CD14-positive monocyte (primary cell): ENCODE measurements around the gene CACNB2. TPM values are rescaled to one million over a fixed set of nuclear protein-coding genes. Genes with fewer than 3 reads are reported as not detected.

Experiments used
- DNase-seq, 3 donors: peaks; one replicate each; pipeline ENCODE4 v3.0.0-alpha.2; 2011 to 2022
- H2AFZ ChIP-seq: 2 replicates; pipeline ENCODE4 v1.6.0; 2012; ENCODE audit warnings: mild to moderate bottlenecking, low read depth, low read length, inconsistent platforms; ENCODE audit not compliant: insufficient read depth, poor library complexity, severe bottlenecking
- H3K27ac ChIP-seq, 2 donors: 1 replicate in 1 of 2; 2 replicates in 1 of 2; pipeline ENCODE4 v1.5.1; 2012 to 2013; ENCODE audit warnings: low read length in 2 of 2, control low read depth in 1 of 2, inconsistent platforms in 1 of 2, low read depth in 1 of 2, mild to moderate bottlenecking in 1 of 2
- H3K27me3 ChIP-seq, 2 donors: one replicate each; pipeline versions ENCODE4 v1.6.0 to v1.6.1; 2011 to 2013; ENCODE audit warnings: low read length in 2 of 2; ENCODE audit not compliant: control insufficient read depth in 2 of 2, insufficient read depth in 2 of 2
- H3K36me3 ChIP-seq, 2 donors: replicated peaks in 1 of 2; 1 replicate in 1 of 2; 2 replicates in 1 of 2; pipeline versions ENCODE4 v1.5.1 to v1.6.1; 2012 to 2013; ENCODE audit warnings: low read length in 2 of 2, control low read depth in 1 of 2, inconsistent platforms in 1 of 2, mild to moderate bottlenecking in 1 of 2; ENCODE audit not compliant: insufficient read depth in 2 of 2, control insufficient read depth in 1 of 2
- H3K4me1 ChIP-seq, 2 donors: 1 replicate in 1 of 2; 2 replicates in 1 of 2; pipeline versions ENCODE4 v1.5.1 to v1.6.1; 2012 to 2013; ENCODE audit warnings: low read length in 2 of 2, control low read depth in 1 of 2, inconsistent platforms in 1 of 2, mild to moderate bottlenecking in 1 of 2, moderate library complexity in 1 of 2; ENCODE audit not compliant: insufficient read depth in 2 of 2, control insufficient read depth in 1 of 2
- H3K4me2 ChIP-seq: replicated peaks from 2 replicates; pipeline ENCODE3; 2012; ENCODE audit warnings: low read length, moderate library complexity, mild to moderate bottlenecking; ENCODE audit not compliant: poor library complexity, severe bottlenecking; ENCODE audit errors: extremely low read depth
- H3K4me3 ChIP-seq, 3 experiments: fragments of 200-600 bp in 1 of 3; sonication (generic) in 1 of 3; replicated peaks in 1 of 3; 1 replicate in 2 of 3; 2 replicates in 1 of 3; pipeline ENCODE4 v1.5.1; 2011 to 2013; ENCODE audit warnings: low read length in 3 of 3, mild to moderate bottlenecking in 3 of 3, control low read depth in 2 of 3, low read depth in 2 of 3, inconsistent platforms in 1 of 3, moderate library complexity in 1 of 3
- H3K79me2 ChIP-seq: 2 replicates; pipeline ENCODE4 v1.6.0; 2012; ENCODE audit warnings: mild to moderate bottlenecking, control low read depth, inconsistent platforms, low read length, moderate library complexity; ENCODE audit not compliant: insufficient read depth
- H3K9ac ChIP-seq: 2 replicates; pipeline ENCODE4 v1.6.0; 2017; ENCODE audit warnings: low read length, mild to moderate bottlenecking; ENCODE audit not compliant: insufficient read depth, poor library complexity, severe bottlenecking
- H3K9me3 ChIP-seq, 2 donors: replicated peaks in 1 of 2; 1 replicate in 1 of 2; 2 replicates in 1 of 2; pipeline versions ENCODE4 v1.5.1 to v1.6.1; 2012 to 2013; ENCODE audit warnings: low read length in 2 of 2, control low read depth in 1 of 2; ENCODE audit not compliant: control insufficient read depth in 1 of 2, insufficient read depth in 1 of 2
- H4K20me1 ChIP-seq: 2 replicates; pipeline ENCODE4 v1.6.0; 2012; ENCODE audit warnings: mild to moderate bottlenecking, low read length, control low read depth, moderate library complexity; ENCODE audit not compliant: insufficient read depth
- H3K27ac Mint-ChIP-seq, 7 donors: one replicate each; pipeline ENCODE4 v1.8.0; 2020; ENCODE audit warnings: mild to moderate bottlenecking in 7 of 7, mixed read lengths in 7 of 7, moderate library complexity in 6 of 7, inconsistent platforms in 2 of 7
- H3K27me3 Mint-ChIP-seq, 3 donors: one replicate each; pipeline ENCODE4 v1.8.0; 2021 to 2022; ENCODE audit warnings: low read depth in 3 of 3, mild to moderate bottlenecking in 3 of 3, mixed read lengths in 3 of 3, moderate library complexity in 3 of 3, inconsistent platforms in 1 of 3
- H3K36me3 Mint-ChIP-seq, 2 donors: one replicate each; pipeline ENCODE4 v1.8.0; 2020; ENCODE audit warnings: mixed read lengths in 2 of 2, inconsistent platforms in 1 of 2, mild to moderate bottlenecking in 1 of 2
- H3K4me1 Mint-ChIP-seq: one replicate; pipeline ENCODE4 v1.8.0; 2020; ENCODE audit warnings: mild to moderate bottlenecking, mixed read lengths
- H3K4me3 Mint-ChIP-seq, 2 donors: one replicate each; pipeline ENCODE4 v1.8.0; 2020; ENCODE audit warnings: mild to moderate bottlenecking in 2 of 2, mixed read lengths in 2 of 2, moderate library complexity in 1 of 2
- H3K9me3 Mint-ChIP-seq, 7 donors: one replicate each; pipeline ENCODE4 v1.8.0; 2020 to 2022; ENCODE audit warnings: mixed read lengths in 7 of 7, mild to moderate bottlenecking in 6 of 7, moderate library complexity in 6 of 7, inconsistent platforms in 2 of 7
- WGBS: methylation state at CpG from one replicate; pipeline ENCODE4 v1.1.5; 2013; ENCODE audit warnings: missing lambda C conversion rate; ENCODE audit not compliant: insufficient coverage; 5-methylcytosine and 5-hydroxymethylcytosine counted together
- intact Hi-C, 2 donors: fragments of 100-400 bp; cut with micrococcal nuclease; formaldehyde crosslinking; loops; one replicate each; pipeline versions ENCODE4 v1.15.0 to v1.15.1; 2023
- polyA plus RNA-seq, 3 donors: library from polyadenylated mRNA; depleted of rRNA in 1 of 3; unstranded in 2 of 3; stranded (reverse) in 1 of 3; fragments of 300-500 nt in 2 of 3; fragments of >200 nt in 1 of 3; fragmentation: Illumina TruSeq in 2 of 3; gene quantifications; 1 replicate in 2 of 3; 2 replicates in 1 of 3; pipeline ENCODE4 v1.2.3, GENCODE V29; 2012 to 2021
- TF ChIP-seq, protein P1 (sequence below): fragments of 200-600 bp; IDR thresholded peaks from one replicate; pipeline ENCODE4 v1.8.0; 2022; ENCODE audit warnings: antibody characterized with exemption, mild to moderate bottlenecking

The CACNB2 gene
- polyA plus RNA-seq, 3 donors: 0.05 TPM; not detected in 2

DNA sequence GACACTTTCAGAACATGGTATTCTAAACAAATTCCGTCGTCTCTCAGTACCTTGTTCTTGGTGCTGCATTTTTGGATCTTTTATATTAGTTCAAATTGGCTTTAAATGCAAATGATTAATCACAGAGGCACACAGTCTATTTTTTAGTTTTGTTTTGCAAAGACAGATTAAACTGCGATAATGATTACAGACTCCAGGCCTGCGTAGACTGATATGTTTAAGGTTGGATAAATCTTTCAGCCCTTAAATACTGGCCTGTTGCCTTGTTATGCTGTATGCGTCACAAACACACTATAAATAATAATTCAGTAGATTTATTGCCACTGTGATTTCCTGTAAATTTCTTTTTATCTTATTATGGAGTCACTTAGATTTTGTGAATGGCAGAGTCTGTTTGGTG is 19.3 kb downstream of the CACNB2 start:
- no peak overlapping the region for H3K4me3 ChIP-seq
- Mint-ChIP-seq H3K4me3 (no peak overlapping the region), H3K4me1 (no peaks in the 10 kb centered on the region), H3K27me3 (peaks cover 0 to 6% (median 1%) of the 10 kb centered on the region in 3 donors), H3K27ac (no peak overlapping the region), H3K36me3 (no peaks in the 10 kb centered on the region), H3K9me3 (peaks cover 0 to 11% (median 6%) of the 10 kb centered on the region in 7 donors)
- H3K4me1 ChIP-seq: no peaks in the 10 kb centered on the region
- intact Hi-C loops: no loop called here
- no peak overlapping the region for H2AFZ ChIP-seq
- H3K9ac ChIP-seq: no peak overlapping the region
- WGBS: no CpG with 5 or more reads among the region's 5 CpGs
- H3K4me2 ChIP-seq: no peak overlapping the region
- DNase-seq: no peak
- no peaks in the 10 kb centered on the region for H4K20me1 ChIP-seq
- TF ChIP-seq, protein P1, sequence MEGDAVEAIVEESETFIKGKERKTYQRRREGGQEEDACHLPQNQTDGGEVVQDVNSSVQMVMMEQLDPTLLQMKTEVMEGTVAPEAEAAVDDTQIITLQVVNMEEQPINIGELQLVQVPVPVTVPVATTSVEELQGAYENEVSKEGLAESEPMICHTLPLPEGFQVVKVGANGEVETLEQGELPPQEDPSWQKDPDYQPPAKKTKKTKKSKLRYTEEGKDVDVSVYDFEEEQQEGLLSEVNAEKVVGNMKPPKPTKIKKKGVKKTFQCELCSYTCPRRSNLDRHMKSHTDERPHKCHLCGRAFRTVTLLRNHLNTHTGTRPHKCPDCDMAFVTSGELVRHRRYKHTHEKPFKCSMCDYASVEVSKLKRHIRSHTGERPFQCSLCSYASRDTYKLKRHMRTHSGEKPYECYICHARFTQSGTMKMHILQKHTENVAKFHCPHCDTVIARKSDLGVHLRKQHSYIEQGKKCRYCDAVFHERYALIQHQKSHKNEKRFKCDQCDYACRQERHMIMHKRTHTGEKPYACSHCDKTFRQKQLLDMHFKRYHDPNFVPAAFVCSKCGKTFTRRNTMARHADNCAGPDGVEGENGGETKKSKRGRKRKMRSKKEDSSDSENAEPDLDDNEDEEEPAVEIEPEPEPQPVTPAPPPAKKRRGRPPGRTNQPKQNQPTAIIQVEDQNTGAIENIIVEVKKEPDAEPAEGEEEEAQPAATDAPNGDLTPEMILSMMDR: no peak
- no peaks in the 10 kb centered on the region for H3K36me3 ChIP-seq
- H3K27me3 ChIP-seq: no peaks in the 10 kb centered on the region
- no peaks in the 10 kb centered on the region for H3K79me2 ChIP-seq
- peaks cover 0 to 7% of the 10 kb centered on the region in 2 donors for H3K9me3 ChIP-seq
- H3K27ac ChIP-seq: no peak overlapping the region

DNA sequence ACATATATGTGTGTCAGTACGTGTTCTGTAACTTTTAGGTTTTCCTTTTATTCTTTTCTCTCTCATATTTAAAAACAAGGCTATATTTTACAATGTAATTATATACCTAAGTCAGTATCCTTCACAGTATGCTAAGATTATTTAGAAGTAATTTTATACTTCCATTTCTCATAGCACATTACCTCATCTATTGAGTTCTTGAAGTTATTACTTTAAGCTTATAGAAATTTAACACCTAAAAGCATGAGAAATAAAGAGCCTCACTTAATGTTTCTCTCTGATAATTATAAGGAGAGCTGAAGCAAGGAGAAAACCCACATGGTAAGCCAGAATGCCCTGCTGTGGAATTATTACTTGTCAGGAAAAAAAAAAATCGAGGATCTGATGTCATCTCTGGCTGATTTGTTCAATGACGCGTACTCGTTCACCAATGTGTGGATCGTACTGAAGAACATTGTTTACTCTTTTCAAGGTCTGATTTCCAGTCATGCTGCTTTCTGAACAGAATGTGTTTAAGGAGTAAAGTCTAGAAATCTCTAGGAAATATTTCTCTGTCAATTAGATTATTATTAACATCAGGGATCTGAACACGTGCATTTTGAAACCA is 21.9 kb downstream of the CACNB2 start:
- TF ChIP-seq, protein P1: no peak
- Mint-ChIP-seq H3K36me3 (no peaks in the 10 kb centered on the region), H3K4me3 (no peak overlapping the region), H3K27ac (no peak overlapping the region), H3K4me1 (no peaks in the 10 kb centered on the region), H3K27me3 (peaks cover 0 to 6% (median 1%) of the 10 kb centered on the region in 3 donors), H3K9me3 (no peaks in the 10 kb centered on the region)
- intact Hi-C loops: no loop called here
- Histone ChIP-seq H3K4me2 (no peak overlapping the region), H3K36me3 (no peaks in the 10 kb centered on the region), H3K79me2 (no peaks in the 10 kb centered on the region), H3K27ac (no peak overlapping the region), H3K9ac (no peak overlapping the region), H3K4me1 (no peaks in the 10 kb centered on the region), H3K27me3 (no peaks in the 10 kb centered on the region), H4K20me1 (no peaks in the 10 kb centered on the region), H2AFZ (no peak overlapping the region), H3K9me3 (no peaks in the 10 kb centered on the region), H3K4me3 (no peak overlapping the region)
- DNase-seq: no peak
- 100% methylated on average over 1 of the region's 7 CpGs for WGBS
